NCI-H1105 treated with DMSO at 0.1 percent for 48 hours (cell line): ENCODE data around the gene RBP4.
"Not testable (repeated sequence)": the region's sequence is repeated elsewhere in the genome, so short reads cannot be mapped to it uniquely, and the experiment has no call there.

Experiments used
- DNase-seq: peaks from one replicate; lab custom pipeline; 2025; lab: John Stamatoyannopoulos, UW

Gene RBP4

DNA sequence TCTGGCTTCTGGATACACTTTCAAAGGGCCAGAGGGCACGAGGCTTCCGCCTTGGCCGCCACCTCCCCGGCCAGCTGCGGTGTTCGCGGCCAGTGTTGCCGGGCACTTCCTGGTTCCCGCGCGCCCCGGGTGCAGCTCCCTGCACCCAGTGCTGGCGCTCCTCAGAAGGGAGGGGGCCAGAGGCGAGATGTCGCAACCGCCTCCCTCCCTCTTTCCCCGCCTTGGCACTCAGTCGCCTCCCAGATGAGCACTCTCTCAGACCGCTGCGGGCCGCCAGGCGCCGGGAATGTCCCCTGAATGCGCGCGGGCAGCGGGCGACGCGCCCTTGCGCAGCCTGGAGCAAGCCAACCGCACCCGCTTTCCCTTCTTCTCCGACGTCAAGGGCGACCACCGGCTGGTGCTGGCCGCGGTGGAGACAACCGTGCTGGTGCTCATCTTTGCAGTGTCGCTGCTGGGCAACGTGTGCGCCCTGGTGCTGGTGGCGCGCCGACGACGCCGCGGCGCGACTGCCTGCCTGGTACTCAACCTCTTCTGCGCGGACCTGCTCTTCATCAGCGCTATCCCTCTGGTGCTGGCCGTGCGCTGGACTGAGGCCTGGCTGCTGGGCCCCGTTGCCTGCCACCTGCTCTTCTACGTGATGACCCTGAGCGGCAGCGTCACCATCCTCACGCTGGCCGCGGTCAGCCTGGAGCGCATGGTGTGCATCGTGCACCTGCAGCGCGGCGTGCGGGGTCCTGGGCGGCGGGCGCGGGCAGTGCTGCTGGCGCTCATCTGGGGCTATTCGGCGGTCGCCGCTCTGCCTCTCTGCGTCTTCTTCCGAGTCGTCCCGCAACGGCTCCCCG is 34.4 kb downstream of the RBP4 start, which contains the start of gene FFAR4:
Gene FFAR4 (plus strand): TSS at position 231 of the 842 bp plus-strand sequence. CDS start 56 bp downstream, at position 287.
- peak; percentile 36 for DNase-seq

DNA sequence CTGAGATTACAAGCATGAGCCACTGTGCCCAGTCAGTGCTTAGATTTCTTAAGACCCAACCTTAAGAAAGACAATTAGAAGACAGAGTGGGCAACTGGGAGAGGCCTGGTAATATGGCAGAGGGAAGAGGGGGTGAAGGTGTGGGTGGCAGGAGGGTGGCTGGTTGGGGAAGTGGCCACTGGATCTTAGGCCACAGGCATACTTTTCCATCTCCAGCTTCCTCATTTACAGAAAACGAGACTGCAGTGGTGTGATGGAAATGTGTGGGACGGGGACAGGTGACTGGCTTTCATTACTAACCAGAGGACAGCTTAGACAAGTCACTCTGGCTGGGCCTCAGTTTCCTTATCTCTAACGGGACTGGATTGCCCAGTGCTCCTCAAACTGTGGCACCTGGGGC is 35.6 kb downstream of the RBP4 start:
- DNase-seq: no peak

DNA sequence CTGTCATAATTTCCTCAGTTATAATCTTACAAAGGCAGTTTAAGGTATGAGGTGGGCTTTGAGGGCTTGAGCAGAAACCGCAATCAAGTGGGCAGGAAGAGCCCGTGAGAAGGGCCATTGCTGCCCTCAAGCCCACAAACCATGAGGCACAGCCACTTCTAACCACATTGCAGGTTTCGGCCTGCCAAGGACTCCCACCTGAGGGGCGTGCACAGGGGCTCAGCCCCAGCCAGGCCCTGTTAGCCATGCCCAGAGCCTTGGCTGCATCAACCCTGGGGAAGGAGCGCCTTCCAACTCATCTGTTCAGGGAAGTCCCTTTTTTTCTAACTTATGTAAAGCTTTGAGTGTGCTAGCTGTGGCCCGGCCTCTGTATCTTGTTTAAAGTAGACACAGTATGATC is 40.5 kb downstream of the RBP4 start:
- no peak for DNase-seq

DNA sequence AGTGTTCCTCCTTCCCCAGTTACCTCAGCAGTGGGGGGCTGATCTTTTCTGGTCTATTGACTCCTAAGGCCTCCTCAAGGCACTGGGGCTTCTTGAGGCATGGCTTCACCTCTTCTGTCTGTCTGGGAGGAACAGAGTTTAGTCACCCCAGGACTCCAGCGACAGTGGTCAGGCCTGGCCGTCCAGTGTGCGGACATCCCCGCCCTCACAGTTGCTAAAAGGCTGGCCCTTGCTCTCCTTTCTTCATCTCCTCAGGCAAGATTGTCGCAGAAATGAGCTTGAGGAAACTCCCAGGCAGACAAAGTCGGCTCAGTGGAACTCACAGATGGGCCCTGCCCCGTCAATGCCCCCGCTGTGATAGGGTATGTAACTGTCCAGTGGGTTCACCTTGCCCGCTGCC is 41.5 kb downstream of the RBP4 start:
- DNase-seq: no peak

DNA sequence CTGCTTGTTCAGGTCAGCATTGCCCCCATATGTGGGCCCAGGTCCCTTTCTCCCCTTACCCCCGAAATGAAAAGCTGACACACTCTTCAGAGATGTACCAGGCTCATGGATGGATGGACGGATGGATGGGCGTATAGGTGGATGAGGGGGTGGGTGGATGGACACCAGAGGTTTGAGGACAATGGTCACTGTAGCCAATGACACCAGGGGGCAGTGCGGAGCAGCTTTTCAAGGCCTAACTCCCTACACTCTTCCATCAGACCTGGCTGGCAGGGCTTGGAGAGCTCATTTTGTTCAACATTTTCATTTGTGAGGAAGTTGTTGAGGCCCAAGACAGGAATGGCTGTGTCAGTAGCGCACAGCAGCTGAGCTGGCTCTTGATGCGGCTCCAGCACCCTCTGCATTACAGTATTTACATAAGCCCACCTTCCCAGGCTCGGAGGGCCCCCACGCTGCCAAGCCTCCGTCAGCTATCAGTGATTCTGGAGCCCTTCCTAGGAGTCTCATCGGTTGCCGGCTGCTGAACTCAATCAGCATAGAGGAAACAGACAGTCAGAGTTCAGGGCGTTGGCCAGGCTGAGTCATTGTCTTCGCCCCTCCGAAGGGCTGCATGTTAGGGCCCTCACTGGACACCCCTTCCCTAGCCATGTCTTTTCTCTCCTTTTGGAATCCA is 46.1 kb downstream of the RBP4 start:
- peak; percentile 34 for DNase-seq

DNA sequence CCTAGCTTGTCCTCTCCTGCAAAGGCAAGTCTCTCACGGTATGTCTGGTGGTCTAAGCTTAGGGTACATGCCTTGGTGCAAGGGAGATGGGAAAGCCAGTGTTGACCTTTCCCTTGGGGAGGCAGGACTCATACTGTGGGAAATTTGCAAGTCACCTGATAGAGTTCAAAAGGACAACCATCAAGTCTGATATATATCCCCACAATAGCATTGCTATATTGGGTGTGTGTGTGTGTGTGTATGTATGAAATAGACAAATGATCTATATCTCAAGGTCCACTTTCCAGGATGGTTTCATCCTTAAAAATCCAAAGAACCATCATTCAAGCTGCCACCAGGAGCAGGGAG is 46.7 kb downstream of the RBP4 start:
- no peak for DNase-seq

DNA sequence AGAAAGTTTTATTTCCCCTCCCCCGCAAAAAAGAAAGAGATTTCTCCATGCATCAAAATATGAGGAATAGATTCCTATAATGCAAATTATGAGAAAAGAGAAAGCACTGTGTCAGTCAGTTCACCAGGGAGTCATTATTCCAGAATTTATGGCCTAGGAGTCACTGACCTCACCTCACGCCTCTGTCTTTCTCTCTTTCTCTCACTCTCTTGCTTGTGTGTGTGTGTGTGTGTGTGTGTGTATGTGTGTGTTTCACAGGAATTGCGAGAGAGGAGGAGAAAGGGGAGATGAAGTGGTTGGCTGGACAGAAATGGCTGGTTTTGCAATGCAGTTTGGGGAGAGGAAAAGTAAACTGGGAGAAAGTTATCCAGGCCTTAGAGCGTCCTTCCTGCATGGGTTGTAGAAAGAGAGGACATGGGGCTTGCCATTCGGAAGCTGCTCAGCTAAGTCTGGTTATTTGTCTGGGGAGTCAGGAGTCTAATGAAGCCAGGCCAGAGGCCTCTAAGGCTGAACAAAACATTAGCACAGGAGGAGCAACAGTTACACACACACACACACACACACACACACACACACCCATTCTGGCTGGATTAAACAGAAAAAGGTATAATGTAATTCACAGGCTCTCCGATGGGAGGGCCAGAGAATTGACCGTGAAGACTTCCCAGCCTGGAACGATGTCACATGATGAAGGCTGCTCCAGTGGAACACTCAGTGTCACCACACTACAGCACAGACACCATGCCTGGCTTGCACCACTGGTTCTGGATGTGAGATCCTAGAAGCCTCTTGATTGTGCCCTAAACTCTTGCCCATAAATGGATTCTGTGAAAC is 47.3 kb downstream of the RBP4 start:
- no peak for DNase-seq

DNA sequence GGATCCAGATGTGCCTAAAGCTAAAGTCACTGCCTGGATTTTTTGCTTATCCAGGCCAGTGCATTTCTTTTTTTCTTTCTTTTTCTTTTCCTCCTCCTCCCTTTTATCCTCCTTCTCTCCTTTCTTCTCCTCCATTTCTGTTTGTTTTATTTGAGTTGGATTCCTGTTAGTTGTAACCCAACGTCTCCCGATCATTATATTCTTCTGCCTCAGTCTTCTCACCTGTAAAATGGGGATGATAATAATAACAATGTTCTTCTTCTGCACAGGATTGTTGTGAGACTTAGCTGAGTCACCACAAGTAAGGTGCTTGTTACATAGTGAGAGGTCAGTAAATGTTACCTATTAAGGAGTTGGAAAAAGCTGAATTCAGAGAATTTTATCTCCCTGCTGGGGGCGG is 48.3 kb downstream of the RBP4 start:
- DNase-seq: no peak

DNA sequence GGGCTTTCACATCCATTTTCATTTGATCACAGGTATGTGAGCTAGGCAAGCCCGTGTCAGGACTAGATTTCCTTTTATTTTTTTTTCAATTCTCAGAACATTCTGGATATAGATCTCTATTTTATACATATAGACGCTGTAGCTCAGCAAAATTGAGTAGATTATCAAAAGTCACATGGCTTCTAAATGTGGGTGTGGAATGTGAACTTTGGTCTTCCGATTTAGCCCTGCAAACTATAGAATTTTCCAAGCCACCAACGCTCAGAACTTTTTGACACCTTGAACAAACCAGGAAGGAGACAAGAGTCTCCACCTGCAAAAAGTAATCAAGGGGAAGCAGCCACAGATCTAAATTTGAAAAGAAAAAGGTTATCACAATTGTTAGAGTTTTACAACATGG is 50.4 kb downstream of the RBP4 start:
- DNase-seq: no peak

DNA sequence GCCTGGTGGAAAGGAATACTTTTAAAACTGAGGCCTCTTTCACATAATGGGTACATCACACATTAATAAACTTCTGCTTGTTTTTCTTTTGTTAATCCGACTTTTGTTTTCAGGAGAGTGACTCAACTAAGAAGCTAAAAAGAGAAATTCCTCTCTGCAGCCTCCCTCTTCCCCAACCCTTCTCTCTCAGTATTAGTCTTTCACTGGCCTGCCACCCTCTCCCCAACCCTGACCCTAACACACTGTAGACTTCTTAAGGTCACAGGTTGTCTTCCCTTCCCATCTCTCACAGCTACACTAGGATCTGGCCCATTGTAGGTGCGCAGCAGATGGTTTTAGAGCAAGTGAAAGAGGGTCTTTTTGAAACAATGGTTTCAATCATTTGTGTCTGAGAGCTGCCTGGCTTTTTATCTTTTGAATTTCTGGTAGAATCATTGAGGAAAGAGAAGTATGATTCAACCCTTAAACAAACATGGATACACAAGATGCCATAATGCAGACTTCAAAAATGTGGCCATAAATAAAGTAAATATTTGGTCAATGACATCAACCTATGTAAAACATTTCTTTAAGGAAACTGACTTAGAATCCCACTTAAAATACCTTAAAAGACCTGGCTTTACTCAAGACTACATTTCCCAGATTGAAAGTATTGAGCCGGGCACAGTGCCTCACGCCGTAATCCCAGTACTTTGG is 52.5 kb downstream of the RBP4 start:
- no peak for DNase-seq

DNA sequence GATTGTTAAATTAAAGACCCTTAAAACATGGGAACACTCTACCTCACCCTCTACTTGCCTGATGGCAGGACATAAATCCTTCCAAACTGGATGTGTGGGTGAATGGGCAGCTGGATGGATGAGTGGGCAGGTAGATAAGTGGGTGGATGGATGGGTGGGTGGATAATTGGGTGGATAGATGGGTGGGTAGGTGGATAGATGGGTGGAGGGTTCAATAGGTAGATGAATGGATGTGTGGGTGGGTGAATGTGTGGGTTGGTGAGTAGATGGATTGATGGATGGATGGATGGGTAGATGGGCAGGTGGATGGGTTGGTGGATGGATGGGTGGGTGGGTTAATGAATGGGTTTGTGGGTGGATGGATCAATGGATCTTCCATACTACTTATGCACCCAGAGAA is 53.5 kb downstream of the RBP4 start:
- DNase-seq: no peak

DNA sequence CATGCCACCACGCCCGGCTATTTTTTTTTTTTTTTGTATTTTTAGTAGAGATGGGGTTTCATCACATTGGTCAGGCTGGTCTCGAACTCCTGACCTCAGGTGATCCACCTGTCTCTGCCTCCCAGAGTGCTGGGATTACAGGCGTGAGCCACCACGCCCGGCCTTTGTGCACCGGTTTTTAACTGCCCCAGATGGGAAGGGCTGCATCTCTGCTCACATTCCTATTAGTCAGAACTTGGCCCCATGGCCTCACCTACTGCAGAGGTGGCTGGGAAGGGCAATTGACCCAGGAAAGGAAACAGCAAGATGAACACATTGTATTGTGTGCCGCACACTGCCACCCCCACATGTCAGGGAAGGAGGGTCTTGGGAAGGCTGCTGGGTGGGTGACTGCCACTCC is 54.0 kb downstream of the RBP4 start:
- DNase-seq: not testable (repeated sequence)

DNA sequence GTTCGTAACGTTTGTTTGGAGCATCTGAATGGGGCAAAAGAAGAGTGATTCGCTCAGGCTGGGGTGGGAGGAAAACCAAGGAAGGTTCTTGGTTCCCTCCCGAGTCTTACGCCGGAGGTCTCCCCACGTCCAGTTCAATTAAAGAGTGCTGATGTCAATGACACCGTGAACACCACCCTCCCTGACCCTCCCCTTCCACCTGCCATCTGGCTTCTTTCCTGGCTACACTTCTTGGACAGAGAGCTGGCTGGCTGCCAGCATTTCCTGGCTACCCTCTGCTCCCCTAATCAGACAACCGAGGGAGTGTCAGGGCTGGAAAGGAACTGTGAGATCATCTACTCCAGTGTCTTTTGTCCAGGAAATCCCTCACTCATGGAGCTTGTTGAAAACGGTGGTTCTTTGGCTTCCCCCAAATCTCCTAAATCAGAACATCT is 58.7 kb downstream of the RBP4 start:
- DNase-seq: peak; percentile 72
